Dendritic cell treated with granulocyte-macrophage colony-stimulating factor and Interleukin-4, amounts not matched to agents 40 ng/mL and 50 ng/mL, for 4 days (primary cell): Measurements from ENCODE around the gene MED20.

Source experiments
- H3K27ac Mint-ChIP-seq: one replicate; pipeline ENCODE4 v1.8.0; 2022; ENCODE audit warnings: mild to moderate bottlenecking, mixed read lengths
- H3K27me3 Mint-ChIP-seq: one replicate; pipeline ENCODE4 v1.8.0; 2022; ENCODE audit warnings: mild to moderate bottlenecking, mixed read lengths
- H3K36me3 Mint-ChIP-seq: one replicate; pipeline ENCODE4 v1.8.0; 2022; ENCODE audit warnings: low read depth, mixed read lengths
- H3K4me1 Mint-ChIP-seq: one replicate; pipeline ENCODE4 v1.8.0; 2022; ENCODE audit warnings: low read depth, mixed read lengths
- H3K4me3 Mint-ChIP-seq: one replicate; pipeline ENCODE4 v1.8.0; 2022; ENCODE audit warnings: mild to moderate bottlenecking, moderate library complexity, mixed read lengths
- H3K9me3 Mint-ChIP-seq: one replicate; pipeline ENCODE4 v1.8.0; 2022; ENCODE audit warnings: mixed read lengths
- intact Hi-C: fragments of 100-400 bp; cut with micrococcal nuclease; formaldehyde crosslinking; loops from one replicate; pipeline ENCODE4 v1.15.0; 2022

MED20 gene

GRCh38 chr6:41914343-41914742 is 6.6 kb downstream of the MED20 start:
- Mint-ChIP-seq H3K27me3 (no peaks in the 10 kb centered on the region), H3K9me3 (no peaks in the 10 kb centered on the region), H3K27ac (no peak overlapping the region), H3K4me3 (no peak overlapping the region), H3K4me1 (peaks cover 17% of the 10 kb centered on the region), H3K36me3 (peaks cover 57% of the 10 kb centered on the region)
- intact Hi-C loops: no loop called here

- no peaks in the 10 kb centered on the region for H3K9me3 Mint-ChIP-seq
- H3K36me3 Mint-ChIP-seq: peaks cover 87% of the 10 kb centered on the region
- H3K4me3 Mint-ChIP-seq: no peak overlapping the region
- no peaks in the 10 kb centered on the region for H3K27me3 Mint-ChIP-seq
- H3K27ac Mint-ChIP-seq: no peak overlapping the region
- no peaks in the 10 kb centered on the region for H3K4me1 Mint-ChIP-seq
- intact Hi-C loops: no loop called here
Measured at GRCh38 chr6:41909727-41910126, 11.2 kb downstream of the MED20 start.

- intact Hi-C loops: loop anchor here (1.0 kb wide), 1 partner anchor 142 kb away; no protein-coding TSS in a partner anchor
- Mint-ChIP-seq H3K9me3 (no peaks in the 10 kb centered on the region), H3K36me3 (peaks cover 32% of the 10 kb centered on the region), H3K27me3 (no peaks in the 10 kb centered on the region), H3K4me3 (no peak overlapping the region), H3K4me1 (no peaks in the 10 kb centered on the region), H3K27ac (no peak overlapping the region)
Measured at GRCh38 chr6:41901882-41902519, 18.9 kb downstream of the MED20 start.

- peaks cover 21% of the 10 kb centered on the region for H3K36me3 Mint-ChIP-seq
- H3K9me3 Mint-ChIP-seq: no peaks in the 10 kb centered on the region
- intact Hi-C loops: no loop called here
- H3K27me3 Mint-ChIP-seq: no peaks in the 10 kb centered on the region
- H3K4me3 Mint-ChIP-seq: no peak overlapping the region
- H3K27ac Mint-ChIP-seq: no peak overlapping the region
- H3K4me1 Mint-ChIP-seq: peaks cover 9% of the 10 kb centered on the region
Measured at GRCh38 chr6:41900861-41901260, 20.1 kb downstream of the MED20 start.

GRCh38 chr6:41896281-41896680 is 24.7 kb downstream of the MED20 start:
- Mint-ChIP-seq H3K4me3 (no peak overlapping the region), H3K4me1 (peaks cover 12% of the 10 kb centered on the region), H3K27me3 (no peaks in the 10 kb centered on the region), H3K36me3 (peaks cover 8% of the 10 kb centered on the region), H3K27ac (no peak overlapping the region), H3K9me3 (no peaks in the 10 kb centered on the region)
- intact Hi-C loops: loop anchor here (5.0 kb wide), 2 partner anchors 41 to 109 kb away; partner anchors contain the start of gene TOMM6

GRCh38 chr6:41895300-41896233 is 25.4 kb downstream of the MED20 start, which contains the start of gene USP49:
TSS of gene USP49 (minus strand) at chr6:41895375. CDS start at chr6:41806983, 88,392 bp downstream.
- Mint-ChIP-seq H3K4me3 (no peak within 1 kb of the TSS), H3K27ac (no peak within 1 kb of the TSS), H3K27me3 (no peaks in the 10 kb centered on the region), H3K36me3 (peaks cover 8% of the 10 kb centered on the region), H3K9me3 (no peaks in the 10 kb centered on the region), H3K4me1 (peaks cover 12% of the 10 kb centered on the region)
- intact Hi-C loops: loop anchor here (1.0 to 5.0 kb wide), 3 partner anchors 26 to 108 kb away; partner anchors contain the start of genes BYSL, MED20 and TOMM6

- Mint-ChIP-seq H3K27me3 (no peaks in the 10 kb centered on the region), H3K36me3 (peaks cover 8% of the 10 kb centered on the region), H3K9me3 (no peaks in the 10 kb centered on the region), H3K4me1 (peaks cover 12% of the 10 kb centered on the region), H3K4me3 (no peak overlapping the region), H3K27ac (no peak overlapping the region)
- intact Hi-C loops: loop anchor here (1.0 to 5.0 kb wide), 3 partner anchors 27 to 107 kb away; partner anchors contain the start of genes BYSL, MED20 and TOMM6
Measured at GRCh38 chr6:41894366-41895299, 26.3 kb downstream of the MED20 start.

- H3K4me1 Mint-ChIP-seq: peaks cover 12% of the 10 kb centered on the region
- no peak overlapping the region for H3K27ac Mint-ChIP-seq
- intact Hi-C loops: no loop called here
- H3K27me3 Mint-ChIP-seq: no peaks in the 10 kb centered on the region
- no peaks in the 10 kb centered on the region for H3K9me3 Mint-ChIP-seq
- peaks cover 8% of the 10 kb centered on the region for H3K36me3 Mint-ChIP-seq
- no peak overlapping the region for H3K4me3 Mint-ChIP-seq
Measured at GRCh38 chr6:41892921-41893564, 27.9 kb downstream of the MED20 start.

GRCh38 chr6:41887331-41887751 is 33.6 kb downstream of the MED20 start:
- H3K27ac Mint-ChIP-seq: no peak overlapping the region
- no peaks in the 10 kb centered on the region for H3K36me3 Mint-ChIP-seq
- no peaks in the 10 kb centered on the region for H3K27me3 Mint-ChIP-seq
- no peaks in the 10 kb centered on the region for H3K4me1 Mint-ChIP-seq
- intact Hi-C loops: no loop called here
- H3K4me3 Mint-ChIP-seq: no peak overlapping the region
- no peaks in the 10 kb centered on the region for H3K9me3 Mint-ChIP-seq

GRCh38 chr6:41885930-41886329 is 35.0 kb downstream of the MED20 start:
- H3K36me3 Mint-ChIP-seq: no peaks in the 10 kb centered on the region
- intact Hi-C loops: no loop called here
- no peaks in the 10 kb centered on the region for H3K27me3 Mint-ChIP-seq
- no peak overlapping the region for H3K4me3 Mint-ChIP-seq
- H3K27ac Mint-ChIP-seq: no peak overlapping the region
- H3K4me1 Mint-ChIP-seq: no peaks in the 10 kb centered on the region
- H3K9me3 Mint-ChIP-seq: no peaks in the 10 kb centered on the region

GRCh38 chr6:41884957-41885356 is 36.0 kb downstream of the MED20 start:
- H3K4me1 Mint-ChIP-seq: no peaks in the 10 kb centered on the region
- H3K36me3 Mint-ChIP-seq: no peaks in the 10 kb centered on the region
- no peaks in the 10 kb centered on the region for H3K9me3 Mint-ChIP-seq
- intact Hi-C loops: no loop called here
- no peak overlapping the region for H3K27ac Mint-ChIP-seq
- H3K27me3 Mint-ChIP-seq: no peaks in the 10 kb centered on the region
- no peak overlapping the region for H3K4me3 Mint-ChIP-seq

GRCh38 chr6:41881506-41881905 is 39.4 kb downstream of the MED20 start:
- Mint-ChIP-seq H3K4me1 (no peaks in the 10 kb centered on the region), H3K27ac (no peak overlapping the region), H3K36me3 (no peaks in the 10 kb centered on the region), H3K27me3 (no peaks in the 10 kb centered on the region), H3K4me3 (no peak overlapping the region), H3K9me3 (no peaks in the 10 kb centered on the region)
- intact Hi-C loops: no loop called here

- no peaks in the 10 kb centered on the region for H3K36me3 Mint-ChIP-seq
- intact Hi-C loops: no loop called here
- no peaks in the 10 kb centered on the region for H3K27me3 Mint-ChIP-seq
- no peaks in the 10 kb centered on the region for H3K4me1 Mint-ChIP-seq
- H3K9me3 Mint-ChIP-seq: no peaks in the 10 kb centered on the region
- no peak overlapping the region for H3K4me3 Mint-ChIP-seq
- H3K27ac Mint-ChIP-seq: no peak overlapping the region
Measured at GRCh38 chr6:41878961-41879405, 42.0 kb downstream of the MED20 start.
